HEK293T (cell line): ENCODE measurements around the gene OSCP1.

Source experiments
- BHLHE40 ChIP-seq: fragments of 450-650 bp; IDR thresholded peaks from 2 replicates; pipeline ENCODE4 v1.6.1; 2016; ENCODE audit warnings: mild to moderate bottlenecking, moderate library complexity, borderline replicate concordance
- ELF4 ChIP-seq: fragments of 450-650 bp; IDR thresholded peaks from 2 replicates; pipeline ENCODE4 v1.6.1; 2017; ENCODE audit warnings: antibody characterized with exemption
- FOXK2 ChIP-seq: fragments of 450-650 bp; IDR thresholded peaks from 2 replicates; pipeline ENCODE4 v1.6.1; 2016; ENCODE audit warnings: mild to moderate bottlenecking
- FOXM1 ChIP-seq: fragments of 450-650 bp; IDR thresholded peaks from 2 replicates; pipeline ENCODE4 v1.6.1; 2017; ENCODE audit warnings: mild to moderate bottlenecking, borderline replicate concordance
- HDGF ChIP-seq: fragments of 450-650 bp; IDR thresholded peaks from 2 replicates; pipeline ENCODE4 v1.6.1; 2017; ENCODE audit warnings: antibody characterized with exemption, borderline replicate concordance
- L3MBTL2 ChIP-seq: fragments of 450-650 bp; conservative IDR thresholded peaks from 2 replicates; pipeline ENCODE4 v1.6.1; 2016; ENCODE audit warnings: mild to moderate bottlenecking
- PKNOX1 ChIP-seq: fragments of 450-650 bp; IDR thresholded peaks from 2 replicates; pipeline ENCODE4 v1.6.1; 2016
- SP1 ChIP-seq: fragments of 450-650 bp; IDR thresholded peaks from 2 replicates; pipeline ENCODE4 v1.6.1; 2017
- SUZ12 ChIP-seq: fragments of 450-650 bp; IDR thresholded peaks from 2 replicates; pipeline ENCODE4 v1.6.1; 2016; ENCODE audit warnings: mild to moderate bottlenecking
- ZNF384 ChIP-seq: fragments of 450-650 bp; IDR thresholded peaks from 2 replicates; pipeline ENCODE4 v1.6.1; 2016

DNA sequence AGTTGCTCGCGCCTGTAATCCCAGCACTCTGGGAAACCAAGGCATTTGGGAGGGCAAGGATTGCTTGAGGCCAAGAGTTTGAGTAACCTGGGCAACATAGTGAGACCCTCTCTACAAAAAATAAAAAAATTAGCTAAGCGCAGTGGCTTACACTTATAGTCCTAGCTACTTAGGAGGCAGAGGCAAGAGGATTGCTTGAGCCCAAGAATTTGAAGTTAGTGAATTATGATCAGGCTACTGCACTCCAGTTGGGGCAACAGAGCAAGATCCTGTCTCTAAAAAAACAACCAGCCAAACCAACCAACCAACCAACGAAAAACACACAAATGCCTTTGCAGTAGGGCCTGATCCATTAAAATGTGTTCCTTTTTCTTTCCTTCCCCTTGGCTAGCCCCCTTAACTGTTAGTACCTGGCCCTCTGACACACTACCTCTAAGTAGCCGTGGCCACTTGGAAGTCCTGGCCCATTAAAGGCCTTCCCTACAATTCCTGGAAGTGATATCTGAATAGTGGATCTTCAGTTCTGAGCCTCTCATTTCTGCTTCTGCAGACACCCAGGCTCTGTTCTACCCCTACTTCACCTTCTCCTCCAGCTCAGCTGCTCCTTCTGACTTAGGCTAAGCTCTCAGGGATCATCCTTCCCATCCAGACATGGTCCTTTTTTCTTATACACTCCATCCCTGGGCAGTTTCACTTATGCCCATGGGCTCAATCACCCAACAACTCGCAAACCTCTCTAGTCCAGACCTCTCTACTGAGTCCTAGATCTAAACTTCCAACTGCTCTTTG is 3.5 kb upstream of the OSCP1 start:
- no peak for TF ChIP-seq SP1
- TF ChIP-seq PKNOX1, result no peak
- TF ChIP-seq L3MBTL2, result no peak
- TF ChIP-seq SUZ12, result no peak
- no peak for TF ChIP-seq ZNF384
- TF ChIP-seq BHLHE40, result no peak
- no peak for TF ChIP-seq FOXK2
- TF ChIP-seq HDGF, result no peak
- no peak for TF ChIP-seq FOXM1
- TF ChIP-seq ELF4, result no peak
